Immature natural killer cell (primary cell): Measurements from ENCODE around the gene PCNX2. TPM values are rescaled to one million over a fixed set of nuclear protein-coding genes. Genes with fewer than 3 reads are reported as not detected.

Experiments
- DNase-seq, 3 donors: peaks; one replicate each; pipeline ENCODE4 v3.0.0; 2022; ENCODE audit warnings: mixed read lengths in 1 of 3
- H3K27ac Mint-ChIP-seq, 6 donors: one replicate each; pipeline ENCODE4 v1.8.0; 2020; ENCODE audit warnings: mixed read lengths in 6 of 6, mild to moderate bottlenecking in 5 of 6, inconsistent platforms in 4 of 6, moderate library complexity in 3 of 6
- H3K27me3 Mint-ChIP-seq, 3 donors: one replicate each; pipeline ENCODE4 v1.8.0; 2020 to 2021; ENCODE audit warnings: low read depth in 3 of 3, mild to moderate bottlenecking in 3 of 3, mixed read lengths in 3 of 3, moderate library complexity in 3 of 3, inconsistent platforms in 1 of 3
- H3K36me3 Mint-ChIP-seq, 3 donors: one replicate each; pipeline ENCODE4 v1.8.0; 2020; ENCODE audit warnings: mixed read lengths in 3 of 3, inconsistent platforms in 2 of 3, mild to moderate bottlenecking in 2 of 3
- H3K4me1 Mint-ChIP-seq, 2 donors: one replicate each; pipeline ENCODE4 v1.8.0; 2020; ENCODE audit warnings: inconsistent platforms in 2 of 2, mild to moderate bottlenecking in 2 of 2, mixed read lengths in 2 of 2, moderate library complexity in 1 of 2
- H3K4me3 Mint-ChIP-seq, 5 donors: one replicate each; pipeline ENCODE4 v1.8.0; 2020; ENCODE audit warnings: mild to moderate bottlenecking in 5 of 5, mixed read lengths in 5 of 5, inconsistent platforms in 3 of 5, moderate library complexity in 3 of 5
- H3K9me3 Mint-ChIP-seq, 6 donors: one replicate each; pipeline ENCODE4 v1.8.0; 2020; ENCODE audit warnings: mild to moderate bottlenecking in 6 of 6, mixed read lengths in 6 of 6, inconsistent platforms in 4 of 6, moderate library complexity in 3 of 6
- polyA plus RNA-seq, 3 donors: library from polyadenylated mRNA; unstranded; fragments of 300-500 nt; fragmentation: Illumina TruSeq; gene quantifications; one replicate each; pipeline ENCODE4 v1.2.3, GENCODE V29; 2021

Gene PCNX2
- polyA plus RNA-seq, 3 donors from 2014 or later = 1.1 to 2.6 TPM; not detected in 1

GRCh38 chr1:232986527-232986922, 309.0 kb downstream of the PCNX2 start:
- Mint-ChIP-seq H3K9me3 (no peaks in the 10 kb centered on the region), H3K4me1 (no peaks in the 10 kb centered on the region), H3K4me3 (no peak overlapping the region), H3K27ac (no peak overlapping the region), H3K27me3 (peaks cover 0 to 2% (median 1%) of the 10 kb centered on the region in 3 donors), H3K36me3 (peaks cover 3 to 4% (median 4%) of the 10 kb centered on the region in 3 donors)
- no peak for DNase-seq

- no peaks in the 10 kb centered on the region for H3K9me3 Mint-ChIP-seq
- H3K36me3 Mint-ChIP-seq = peaks cover 0 to 5% (median 3%) of the 10 kb centered on the region in 3 donors
- no peak overlapping the region for H3K4me3 Mint-ChIP-seq
- H3K27ac Mint-ChIP-seq = no peak overlapping the region
- H3K27me3 Mint-ChIP-seq = peaks cover 0 to 2% (median 1%) of the 10 kb centered on the region in 3 donors
- H3K4me1 Mint-ChIP-seq = no peaks in the 10 kb centered on the region
- no peak for DNase-seq
Observed at GRCh38 chr1:232985882-232986526, 309.5 kb downstream of the PCNX2 start.

GRCh38 chr1:232984577-232985425, 310.7 kb downstream of the PCNX2 start:
- no peak for DNase-seq
- H3K36me3 Mint-ChIP-seq = peaks cover 0 to 11% (median 8%) of the 10 kb centered on the region in 3 donors
- no peaks in the 10 kb centered on the region for H3K4me1 Mint-ChIP-seq
- H3K9me3 Mint-ChIP-seq = no peaks in the 10 kb centered on the region
- H3K27ac Mint-ChIP-seq = peak overlapping the region in 1 of 6 donors; percentile 26
- H3K27me3 Mint-ChIP-seq = peaks cover 0 to 2% (median 1%) of the 10 kb centered on the region in 3 donors
- H3K4me3 Mint-ChIP-seq = no peak overlapping the region

- no peak overlapping the region for H3K4me3 Mint-ChIP-seq
Observed at GRCh38 chr1:232983817-232984567, 311.5 kb downstream of the PCNX2 start.

GRCh38 chr1:232983375-232983774, 312.1 kb downstream of the PCNX2 start:
- Mint-ChIP-seq H3K9me3 (no peaks in the 10 kb centered on the region), H3K4me3 (no peak overlapping the region), H3K4me1 (peaks cover under 1 to 6% of the 10 kb centered on the region in 2 donors), H3K36me3 (peaks cover 0 to 17% (median 14%) of the 10 kb centered on the region in 3 donors), H3K27ac (no peak overlapping the region), H3K27me3 (peaks cover 0 to 2% (median 1%) of the 10 kb centered on the region in 3 donors)
- DNase-seq = no peak

More at GRCh38 chr1:232983817-232984567, 311.5 kb downstream of the PCNX2 start:
- DNase-seq = no peak
- H3K27me3 Mint-ChIP-seq = peaks cover 0 to 2% (median 1%) of the 10 kb centered on the region in 3 donors
- H3K27ac Mint-ChIP-seq = no peak overlapping the region
- H3K36me3 Mint-ChIP-seq = peaks cover 0 to 12% (median 10%) of the 10 kb centered on the region in 3 donors
- H3K9me3 Mint-ChIP-seq = no peaks in the 10 kb centered on the region
- H3K4me1 Mint-ChIP-seq = peaks cover 0 to under 1% of the 10 kb centered on the region in 2 donors

GRCh38 chr1:232982238-232982944, 313.1 kb downstream of the PCNX2 start:
- Mint-ChIP-seq H3K4me3 (no peak overlapping the region), H3K27ac (peak overlapping the region in 3 of 6 donors; percentile 8 to 48 (median 25)), H3K9me3 (no peaks in the 10 kb centered on the region), H3K27me3 (peaks cover 0 to 2% (median 1%) of the 10 kb centered on the region in 3 donors), H3K4me1 (peaks cover 6 to 13% of the 10 kb centered on the region in 2 donors), H3K36me3 (peaks cover 0 to 19% (median 16%) of the 10 kb centered on the region in 3 donors)
- DNase-seq = no peak

GRCh38 chr1:232980986-232981560, 314.5 kb downstream of the PCNX2 start:
- Mint-ChIP-seq H3K36me3 (peaks cover 3 to 28% (median 24%) of the 10 kb centered on the region in 3 donors), H3K4me1 (peaks cover 9 to 13% of the 10 kb centered on the region in 2 donors), H3K27ac (no peak overlapping the region), H3K9me3 (no peaks in the 10 kb centered on the region), H3K4me3 (no peak overlapping the region), H3K27me3 (peaks cover 0 to 2% (median 1%) of the 10 kb centered on the region in 3 donors)
- DNase-seq = no peak

- no peak for DNase-seq
- Mint-ChIP-seq H3K27me3 (peaks cover 0 to 2% (median 0%) of the 10 kb centered on the region in 3 donors), H3K9me3 (no peaks in the 10 kb centered on the region), H3K27ac (no peak overlapping the region), H3K36me3 (peaks cover 3 to 32% (median 29%) of the 10 kb centered on the region in 3 donors), H3K4me1 (peaks cover 9 to 13% of the 10 kb centered on the region in 2 donors), H3K4me3 (no peak overlapping the region)
Observed at GRCh38 chr1:232980355-232980978, 315.1 kb downstream of the PCNX2 start.

- H3K27me3 Mint-ChIP-seq = no peaks in the 10 kb centered on the region
- H3K9me3 Mint-ChIP-seq = peaks cover 0 to 2% (median 0%) of the 10 kb centered on the region in 6 donors
- H3K36me3 Mint-ChIP-seq = peaks cover 3 to 39% (median 33%) of the 10 kb centered on the region in 3 donors
- DNase-seq = no peak
- H3K4me1 Mint-ChIP-seq = peaks cover 9 to 13% of the 10 kb centered on the region in 2 donors
- H3K27ac Mint-ChIP-seq = no peak overlapping the region
- H3K4me3 Mint-ChIP-seq = no peak overlapping the region
Observed at GRCh38 chr1:232979558-232979957, 316.0 kb downstream of the PCNX2 start.

GRCh38 chr1:232978815-232979214, 316.7 kb downstream of the PCNX2 start:
- DNase-seq = no peak
- Mint-ChIP-seq H3K9me3 (peaks cover 0 to 5% (median 3%) of the 10 kb centered on the region in 6 donors), H3K27me3 (no peaks in the 10 kb centered on the region), H3K4me3 (no peak overlapping the region), H3K36me3 (peaks cover 10 to 45% (median 40%) of the 10 kb centered on the region in 3 donors), H3K27ac (peak overlapping the region in 1 of 6 donors; percentile 6), H3K4me1 (peaks cover 9 to 13% of the 10 kb centered on the region in 2 donors)

- H3K9me3 Mint-ChIP-seq = peaks cover 0 to 11% (median 8%) of the 10 kb centered on the region in 6 donors
- H3K4me3 Mint-ChIP-seq = no peak overlapping the region
- peak overlapping the region in 2 of 6 donors; percentile 59 to 64 for H3K27ac Mint-ChIP-seq
- no peaks in the 10 kb centered on the region for H3K27me3 Mint-ChIP-seq
- H3K4me1 Mint-ChIP-seq = peaks cover 9 to 13% of the 10 kb centered on the region in 2 donors
- H3K36me3 Mint-ChIP-seq = peaks cover 17 to 50% (median 46%) of the 10 kb centered on the region in 3 donors
- no peak for DNase-seq
Observed at GRCh38 chr1:232978091-232978634, 317.4 kb downstream of the PCNX2 start.

GRCh38 chr1:232974971-232975370, 320.6 kb downstream of the PCNX2 start:
- H3K27me3 Mint-ChIP-seq = no peaks in the 10 kb centered on the region
- peaks cover 0 to 18% (median 9%) of the 10 kb centered on the region in 6 donors for H3K9me3 Mint-ChIP-seq
- peaks cover 9 to 13% of the 10 kb centered on the region in 2 donors for H3K4me1 Mint-ChIP-seq
- no peak overlapping the region for H3K4me3 Mint-ChIP-seq
- peaks cover 40 to 70% (median 67%) of the 10 kb centered on the region in 3 donors for H3K36me3 Mint-ChIP-seq
- DNase-seq = no peak
- H3K27ac Mint-ChIP-seq = no peak overlapping the region
